K562 (cell line): Measurements from ENCODE around the gene SYMPK. TPM values are rescaled to one million over a fixed set of nuclear protein-coding genes. Genes with fewer than 3 reads are reported as not detected.

Experiments
- ATAC-seq: fragments of 200-7000 bp; cut with Tn5 transposase; 3 replicates; pipeline ENCODE4 v1.9.1; 2020; ENCODE audit warnings: moderate library complexity
- BruUV-seq: library from RNA; stranded (reverse); fragments of 400-500 nt; replicated peaks from 2 replicates; lab custom pipeline; 2021; lab: Mats Ljungman, UMichigan
- CTCF ChIA-PET: fragments of 300-600 bp; formaldehyde crosslinking; extraction: SDS; loops from one replicate; lab custom pipeline; 2021; ENCODE audit warnings: low intra/inter-chr PET ratio; lab: Yijun Ruan, JAX
- POLR2A ChIA-PET: fragments of 300-600, 350-650 bp; sonication (Branson Sonifier 250); formaldehyde crosslinking; extraction: SDS; loops from one replicate; lab custom pipeline; 2021; ENCODE audit warnings: antibody characterized with exemption, inconsistent platforms; lab: Yijun Ruan, JAX
- DNase-seq, 4 experiments: peaks; one replicate each; pipeline versions ENCODE4 v3.0.0 to v3.0.0-alpha.2; 2011 to 2018; ENCODE audit warnings: low spot score in 3 of 4, mixed read lengths in 3 of 4; ENCODE audit errors: extremely low read depth in 1 of 4
- FAIRE-seq: peaks from 2 replicates; lab custom pipeline; 2011; peaks lifted over from hg19 to GRCh38; lab: Jason Lieb, UNC
- H2AFZ ChIP-seq: 2 replicates; pipeline ENCODE4 v1.6.0; 2011; ENCODE audit warnings: low read depth, low read length, control low read depth, inconsistent platforms
- H3K27ac ChIP-seq: fragments of 200-600 bp; 3 replicates; pipeline ENCODE4 v1.8.0; 2011; ENCODE audit warnings: low read depth, mild to moderate bottlenecking, control low read depth, inconsistent platforms, low read length, moderate library complexity, mixed read lengths; ENCODE audit errors: extremely low read depth
- H3K27me3 ChIP-seq, 2 experiments: fragments of 300-600 bp in 1 of 2; 2 replicates in 1 of 2; 3 replicates in 1 of 2; pipeline versions ENCODE4 v1.6.0 to v1.8.0; 2011; ENCODE audit warnings: inconsistent platforms in 2 of 2, low read length in 2 of 2, mild to moderate bottlenecking in 1 of 2, mixed read lengths in 1 of 2, moderate library complexity in 1 of 2; ENCODE audit not compliant: control insufficient read depth in 2 of 2, insufficient read depth in 2 of 2
- H3K36me3 ChIP-seq: fragments of 300-600 bp; 3 replicates; pipeline ENCODE4 v1.8.0; 2011; ENCODE audit warnings: mild to moderate bottlenecking, low read length, inconsistent platforms; ENCODE audit not compliant: control insufficient read depth, insufficient read depth
- H3K4me1 ChIP-seq, 2 experiments: fragments of 200-600 bp in 1 of 2; replicated peaks in 1 of 2; 2 replicates in 1 of 2; 3 replicates in 1 of 2; pipeline versions ENCODE4 v1.5.1 to v1.8.0; 2011; ENCODE audit warnings: inconsistent platforms in 2 of 2, low read length in 2 of 2, mild to moderate bottlenecking in 1 of 2, mixed read lengths in 1 of 2, moderate library complexity in 1 of 2; ENCODE audit not compliant: control insufficient read depth in 2 of 2, insufficient read depth in 2 of 2
- H3K4me2 ChIP-seq: 2 replicates; pipeline ENCODE4 v1.6.1; 2011; ENCODE audit warnings: low read length, control low read depth, inconsistent platforms, mixed read lengths; ENCODE audit not compliant: insufficient read depth
- H3K4me3 ChIP-seq: fragments of 200-600 bp; sonication (generic), shearing (Covaris generic); 2 replicates; pipeline ENCODE4 v1.5.1; 2016; ENCODE audit warnings: control low read depth, inconsistent platforms
- H3K79me2 ChIP-seq: fragments of 200-600 bp; 3 replicates; pipeline ENCODE4 v1.8.0; 2011; ENCODE audit warnings: low read length, inconsistent platforms; ENCODE audit not compliant: control insufficient read depth, insufficient read depth
- H3K9ac ChIP-seq, 2 experiments: 2 replicates each; pipeline versions ENCODE4 v1.6.0 to v1.6.1; 2011; ENCODE audit warnings: low read depth in 2 of 2, low read length in 2 of 2, control low read depth in 1 of 2, inconsistent platforms in 1 of 2, mild to moderate bottlenecking in 1 of 2, mixed read lengths in 1 of 2; ENCODE audit not compliant: insufficient read depth in 1 of 2
- H3K9me1 ChIP-seq: one replicate; pipeline ENCODE4 v1.6.0; 2011; ENCODE audit warnings: inconsistent platforms, mild to moderate bottlenecking, low read length, moderate library complexity; ENCODE audit not compliant: control insufficient read depth, insufficient read depth
- H3K9me3 ChIP-seq: replicated peaks from 2 replicates; pipeline ENCODE4 v1.5.1; 2011; ENCODE audit warnings: low read depth, low read length, inconsistent platforms; ENCODE audit not compliant: control insufficient read depth, insufficient read depth
- H4K20me1 ChIP-seq: replicated peaks from 2 replicates; pipeline ENCODE4 v1.6.1; 2011; ENCODE audit warnings: low read length, inconsistent platforms, mixed read lengths; ENCODE audit not compliant: control insufficient read depth, insufficient read depth
- CBFA2T2 ChIP-seq: fragments of 450-650 bp; conservative IDR thresholded peaks from 2 replicates; pipeline ENCODE4 v1.6.1; 2017; ENCODE audit warnings: mild to moderate bottlenecking
- HMBOX1 ChIP-seq: sonication (generic); IDR thresholded peaks from 2 replicates; pipeline ENCODE4 v1.6.1; 2016
- HNRNPL ChIP-seq: fragments of 200-400 bp; formaldehyde crosslinking; IDR thresholded peaks from 2 replicates; pipeline ENCODE4 v1.6.1; 2017; ENCODE audit warnings: low read depth, mild to moderate bottlenecking, low read length
- KAT7 ChIP-seq: sonication (generic); formaldehyde crosslinking; IDR thresholded peaks from 2 replicates; pipeline ENCODE4 v1.8.0; 2022; ENCODE audit warnings: missing genetic modification reagents, mild to moderate bottlenecking, borderline replicate concordance
- KLF13 ChIP-seq: fragments of 450-650 bp; IDR thresholded peaks from 2 replicates; pipeline ENCODE4 v1.6.1; 2016; ENCODE audit warnings: missing genetic modification characterization, low read depth, mild to moderate bottlenecking, missing compliant biosample characterization, moderate library complexity, borderline replicate concordance
- NFXL1 ChIP-seq: fragments of 450-650 bp; formaldehyde crosslinking; IDR thresholded peaks from 2 replicates; pipeline ENCODE4 v1.4.0; 2021; ENCODE audit warnings: mild to moderate bottlenecking
- PCBP2 ChIP-seq: fragments of 200-400 bp; formaldehyde crosslinking; IDR thresholded peaks from 2 replicates; pipeline ENCODE4 v1.6.1; 2018; ENCODE audit warnings: low read length, low read depth, mild to moderate bottlenecking, moderate library complexity; ENCODE audit not compliant: poor library complexity, severe bottlenecking
- POLR3G ChIP-seq: IDR thresholded peaks from 2 replicates; pipeline ENCODE4 v1.6.1; 2011; ENCODE audit not compliant: insufficient read length, insufficient replicate concordance; ENCODE audit errors: extremely low read depth
- PREB ChIP-seq: sonication (generic); formaldehyde crosslinking; IDR thresholded peaks from 2 replicates; pipeline ENCODE4 v1.8.1; 2023; ENCODE audit warnings: mild to moderate bottlenecking, missing genetic modification reagents
- RBM25 ChIP-seq: fragments of 200-400 bp; formaldehyde crosslinking; IDR thresholded peaks from 2 replicates; pipeline ENCODE4 v1.6.1; 2018; ENCODE audit warnings: low read length, low read depth, moderate library complexity; ENCODE audit not compliant: severe bottlenecking
- SOX6 ChIP-seq: fragments of 450-650 bp; IDR thresholded peaks from 2 replicates; pipeline ENCODE4 v1.6.1; 2014; ENCODE audit warnings: mild to moderate bottlenecking
- STAT5A ChIP-seq: IDR thresholded peaks from 2 replicates; pipeline ENCODE4 v1.6.1; 2012; ENCODE audit warnings: low read length, inconsistent platforms, borderline replicate concordance
- TCFL5 ChIP-seq: fragments of 250-450 bp; sonication (Bioruptor Pico); conservative IDR thresholded peaks from 2 replicates; pipeline ENCODE4 v1.6.1; 2021; ENCODE audit warnings: mild to moderate bottlenecking, moderate library complexity, matching md5 sums
- TEAD1 ChIP-seq, 2 experiments: fragments of 450-650 bp in 1 of 2; sonication (generic) in 1 of 2; formaldehyde crosslinking; IDR thresholded peaks; 2 replicates each; pipeline versions ENCODE4 v1.4.0 to v1.8.0; 2020 to 2022; ENCODE audit warnings: mild to moderate bottlenecking in 2 of 2, missing genetic modification reagents in 1 of 2
- XRCC3 ChIP-seq: fragments of 450-650 bp; IDR thresholded peaks from 2 replicates; pipeline ENCODE4 v1.6.1; 2017; ENCODE audit warnings: mild to moderate bottlenecking, moderate library complexity
- ZNF24 ChIP-seq: fragments of 450-650 bp; IDR thresholded peaks from 2 replicates; pipeline ENCODE4 v1.6.1; 2016
- WGBS: fragments of 100-300 bp; shearing (Covaris generic); methylation state at CpG from one replicate; pipeline ENCODE4 v1.1.6; 2016; ENCODE audit warnings: low coverage, mixed read lengths; ENCODE audit not compliant: insufficient coverage; ENCODE audit errors: missing lambda C conversion rate; 5-methylcytosine and 5-hydroxymethylcytosine counted together
- in situ Hi-C: fragments of 300-500 bp; cut with MboI; formaldehyde crosslinking; loops from 4 replicates; pipeline ENCODE4 v1.15.0; 2018; ENCODE audit warnings: inconsistent platforms, mixed read lengths
- intact Hi-C: fragments of 100-400 bp; cut with micrococcal nuclease; formaldehyde crosslinking; loops from 2 replicates; pipeline ENCODE4 v1.14.2; 2022
- polyA plus RNA-seq, 8 experiments: library from polyadenylated mRNA; depleted of rRNA in 4 of 8; stranded (reverse) in 5 of 8; unstranded in 3 of 8; fragments of >200 nt; fragmentation: Nextera tagmentation in 2 of 8; fragmentation: Illumina TruSeq in 1 of 8; extraction: Ambion mirVana in 2 of 8; extraction: Trizol in 1 of 8; gene quantifications; 2 replicates each; pipeline versions ENCODE4 v1.2.1 to v1.2.3, GENCODE V29; 2011 to 2014; ENCODE audit warnings: inconsistent platforms in 1 of 8, missing spikeins in 1 of 8
- total RNA-seq, 7 experiments: library from RNA; depleted of rRNA in 6 of 7; stranded (reverse); fragments of >200 nt in 6 of 7; fragmentation: Illumina TruSeq in 2 of 7; extraction: Trizol in 2 of 7; gene quantifications; 2 replicates each; pipeline versions ENCODE4 v1.2.1 to v1.2.3, GENCODE V29; 2011 to 2021; ENCODE audit warnings: low replicate concordance in 1 of 7

Gene SYMPK
- total and polyA plus RNA-seq, 9 of the 15 experiments (the other 6 are each of a cell fraction or from before 2014, with no cell fraction given), result 0.73 to 95.5 (median 58.4) TPM

GRCh38 chr19:45834970-45835369 lies 28.0 kb downstream of the SYMPK start:
- POLR2A ChIA-PET, result interaction anchor here (1.5 to 2.1 kb wide), 2 partner anchors 12 to 28 kb away, joined by 4 to 7 read pairs; partner anchors contain the start of gene SYMPK
- CTCF ChIA-PET, result no interaction called here

More at GRCh38 chr19:45834970-45835369, 28.0 kb downstream of the SYMPK start:
- no peak for FAIRE-seq
- BruUV-seq, result no TSS peak
- H3K36me3 ChIP-seq, result peaks cover 81% of the 10 kb centered on the region
- no peak for ATAC-seq
- in situ Hi-C loops, result no loop called here
- no peak overlapping the region for H3K27ac ChIP-seq
- WGBS, result 88% methylated on average over 7 of the region's 7 CpGs
- H3K4me3 ChIP-seq, result no peak overlapping the region
- no peaks in the 10 kb centered on the region for H3K4me1 ChIP-seq
- H3K9me1 ChIP-seq, result no peaks in the 10 kb centered on the region
- H3K79me2 ChIP-seq, result no peaks in the 10 kb centered on the region
- TF ChIP-seq TCFL5 (CRISPR knock-in tag) (no peak), NFXL1 (no peak), PREB (CRISPR knock-in tag) (no peak), HMBOX1 (no peak), ZNF24 (no peak), SOX6 (no peak), PCBP2 (no peak), KLF13 (tag) (no peak), HNRNPL (no peak), CBFA2T2 (no peak), RBM25 (no peak), POLR3G (no peak), KAT7 (CRISPR knock-in tag) (no peak), XRCC3 (no peak), TEAD1 (CRISPR knock-in tag; IDR thresholded peaks at IDR 0.05) (no peak), STAT5A (no peak)
- TF ChIP-seq, all 486 proteins: peak for 0
- Histone ChIP-seq H2AFZ (no peak overlapping the region), H3K4me2 (no peak overlapping the region), H4K20me1 (no peaks in the 10 kb centered on the region), H3K9ac (peak overlapping the region in 1 of 2 experiments; percentile 23; a peak in 1 of 4 replicates), H3K9me3 (peaks cover 4% of the 10 kb centered on the region; the same call in 1 of the 2 replicates), H3K27me3 (no peaks in the 10 kb centered on the region)
- intact Hi-C loops, result no loop called here
- DNase-seq, result no peak
